Measurements from ENCODE around the gene AKAP10. TPM values are rescaled to one million over a fixed set of nuclear protein-coding genes. Genes with fewer than 3 reads are reported as not detected.

The AKAP10 gene
- total RNA-seq, 1 donor from 2014 or later, result 26.9 TPM

DNA sequence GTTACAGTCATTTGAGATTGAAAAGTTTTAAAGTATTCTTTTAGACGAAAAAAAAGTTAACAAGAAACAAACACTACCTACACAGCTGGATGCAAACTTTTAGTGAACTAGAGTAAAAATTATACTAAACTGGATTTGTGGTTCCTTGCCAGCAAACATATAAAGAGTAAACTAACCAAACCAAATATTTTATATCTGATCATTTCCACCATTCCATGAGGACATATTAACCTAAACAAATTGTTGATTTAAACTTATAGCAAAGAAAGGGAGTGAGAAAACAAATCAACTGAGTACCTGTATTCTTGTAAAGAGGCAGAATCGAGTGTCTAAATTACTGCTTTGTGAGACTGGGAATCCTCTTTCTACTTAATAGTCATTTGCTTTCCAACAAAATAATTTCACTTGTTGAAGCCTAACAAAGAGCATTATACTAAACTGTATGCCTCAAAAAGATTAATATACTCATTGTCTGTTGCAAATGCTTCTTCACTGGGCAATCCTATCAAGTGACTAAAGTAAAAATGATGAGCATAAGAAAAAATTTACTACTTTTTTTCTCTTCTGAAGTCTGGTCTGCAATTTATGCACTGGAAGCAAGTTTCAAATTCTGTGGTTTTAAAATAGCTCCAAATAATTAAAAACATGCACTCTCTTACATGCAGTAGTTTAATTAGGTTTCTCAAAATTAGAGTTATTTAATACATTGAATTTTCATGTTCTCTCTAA lies 37.5 kb downstream of the AKAP10 start:
- Mint-ChIP-seq H3K36me3 (ENCODE audit: low read depth, unreplicated experiment) (peaks cover under 1% of the 10 kb centered on the region), H3K4me3 (ENCODE audit: unreplicated experiment) (no peak overlapping the region), H3K27ac (ENCODE audit: unreplicated experiment) (no peak overlapping the region), H3K27me3 (ENCODE audit: unreplicated experiment) (no peaks in the 10 kb centered on the region), H3K4me1 (ENCODE audit: unreplicated experiment) (no peaks in the 10 kb centered on the region), H3K9me3 (ENCODE audit: unreplicated experiment) (no peaks in the 10 kb centered on the region)
- TF ChIP-seq, protein P1, sequence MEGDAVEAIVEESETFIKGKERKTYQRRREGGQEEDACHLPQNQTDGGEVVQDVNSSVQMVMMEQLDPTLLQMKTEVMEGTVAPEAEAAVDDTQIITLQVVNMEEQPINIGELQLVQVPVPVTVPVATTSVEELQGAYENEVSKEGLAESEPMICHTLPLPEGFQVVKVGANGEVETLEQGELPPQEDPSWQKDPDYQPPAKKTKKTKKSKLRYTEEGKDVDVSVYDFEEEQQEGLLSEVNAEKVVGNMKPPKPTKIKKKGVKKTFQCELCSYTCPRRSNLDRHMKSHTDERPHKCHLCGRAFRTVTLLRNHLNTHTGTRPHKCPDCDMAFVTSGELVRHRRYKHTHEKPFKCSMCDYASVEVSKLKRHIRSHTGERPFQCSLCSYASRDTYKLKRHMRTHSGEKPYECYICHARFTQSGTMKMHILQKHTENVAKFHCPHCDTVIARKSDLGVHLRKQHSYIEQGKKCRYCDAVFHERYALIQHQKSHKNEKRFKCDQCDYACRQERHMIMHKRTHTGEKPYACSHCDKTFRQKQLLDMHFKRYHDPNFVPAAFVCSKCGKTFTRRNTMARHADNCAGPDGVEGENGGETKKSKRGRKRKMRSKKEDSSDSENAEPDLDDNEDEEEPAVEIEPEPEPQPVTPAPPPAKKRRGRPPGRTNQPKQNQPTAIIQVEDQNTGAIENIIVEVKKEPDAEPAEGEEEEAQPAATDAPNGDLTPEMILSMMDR (IDR thresholded peaks at IDR 0.05; ENCODE audit: unreplicated experiment), result no peak
- no peak for DNase-seq (ENCODE audit: low spot score)

DNA sequence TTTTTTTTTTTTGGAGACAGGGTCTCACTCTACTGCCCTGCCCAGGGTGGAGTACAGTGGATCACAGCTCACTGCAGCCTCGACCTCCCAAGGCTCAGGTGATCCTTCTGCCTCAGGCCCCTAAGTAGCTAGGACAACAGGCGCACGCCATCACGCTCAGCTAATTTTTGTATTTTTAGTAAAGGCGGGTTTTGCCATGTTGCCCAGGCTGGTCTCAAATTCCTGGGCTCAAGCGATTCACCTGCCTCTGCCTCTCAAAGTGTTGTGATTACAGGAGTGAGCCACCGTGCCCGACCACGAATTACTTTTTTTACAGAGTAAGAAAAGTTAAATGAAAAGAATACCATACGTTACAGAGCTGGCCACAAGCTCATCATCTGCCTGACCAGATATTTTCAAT lies 38.9 kb downstream of the AKAP10 start:
- no peaks in the 10 kb centered on the region for H3K36me3 Mint-ChIP-seq (ENCODE audit: low read depth, unreplicated experiment)
- H3K27ac Mint-ChIP-seq (ENCODE audit: unreplicated experiment), result no peak overlapping the region
- no peak for DNase-seq (ENCODE audit: low spot score)
- no peaks in the 10 kb centered on the region for H3K4me1 Mint-ChIP-seq (ENCODE audit: unreplicated experiment)
- H3K9me3 Mint-ChIP-seq (ENCODE audit: unreplicated experiment), result no peaks in the 10 kb centered on the region
- H3K4me3 Mint-ChIP-seq (ENCODE audit: unreplicated experiment), result no peak overlapping the region
- H3K27me3 Mint-ChIP-seq (ENCODE audit: unreplicated experiment), result no peaks in the 10 kb centered on the region
- TF ChIP-seq, protein P1 (IDR thresholded peaks at IDR 0.05; ENCODE audit: unreplicated experiment), result no peak

DNA sequence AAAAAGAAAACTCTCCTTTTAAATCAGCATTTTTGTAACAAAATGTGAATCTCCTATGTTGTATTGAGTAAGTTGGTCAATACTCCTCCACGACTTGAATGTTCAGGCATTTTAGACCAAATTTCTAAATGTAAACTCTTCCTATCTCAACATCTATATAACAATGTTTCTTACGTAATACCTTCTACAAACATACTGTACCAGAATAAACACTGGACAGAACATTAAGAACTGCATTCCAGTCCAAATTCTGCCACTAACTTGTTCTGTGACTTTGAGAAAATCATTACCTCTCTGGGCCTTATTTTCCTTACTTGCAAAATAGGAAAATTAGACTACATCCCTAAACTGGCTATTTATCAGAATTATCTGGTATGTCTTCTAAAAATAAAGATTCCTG lies 40.1 kb downstream of the AKAP10 start:
- Mint-ChIP-seq H3K27ac (ENCODE audit: unreplicated experiment) (no peak overlapping the region), H3K36me3 (ENCODE audit: low read depth, unreplicated experiment) (no peaks in the 10 kb centered on the region), H3K9me3 (ENCODE audit: unreplicated experiment) (no peaks in the 10 kb centered on the region), H3K4me3 (ENCODE audit: unreplicated experiment) (no peak overlapping the region), H3K4me1 (ENCODE audit: unreplicated experiment) (no peaks in the 10 kb centered on the region), H3K27me3 (ENCODE audit: unreplicated experiment) (no peaks in the 10 kb centered on the region)
- TF ChIP-seq, protein P1 (IDR thresholded peaks at IDR 0.05; ENCODE audit: unreplicated experiment), result no peak
- DNase-seq (ENCODE audit: low spot score), result no peak

DNA sequence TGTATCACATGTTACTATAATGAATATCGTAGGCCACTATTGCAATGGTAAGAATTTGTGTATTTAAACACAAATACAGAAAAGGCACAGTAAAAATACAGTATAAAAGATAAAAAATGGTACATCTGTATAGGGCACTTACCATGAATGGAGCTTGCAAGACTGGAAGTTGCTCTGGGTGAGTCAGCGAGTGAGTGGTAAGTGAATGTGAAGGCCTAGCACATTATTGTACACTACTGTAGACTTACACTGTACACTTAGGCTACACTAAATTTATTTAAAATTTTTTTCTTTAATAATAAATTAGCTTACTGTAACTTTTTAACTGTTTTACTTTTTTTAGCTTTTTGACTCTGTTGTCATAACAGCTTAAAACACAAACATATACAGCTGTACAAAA lies 42.5 kb downstream of the AKAP10 start:
- Mint-ChIP-seq H3K27me3 (ENCODE audit: unreplicated experiment) (no peaks in the 10 kb centered on the region), H3K9me3 (ENCODE audit: unreplicated experiment) (no peaks in the 10 kb centered on the region), H3K36me3 (ENCODE audit: low read depth, unreplicated experiment) (no peaks in the 10 kb centered on the region), H3K4me1 (ENCODE audit: unreplicated experiment) (no peaks in the 10 kb centered on the region), H3K27ac (ENCODE audit: unreplicated experiment) (no peak overlapping the region), H3K4me3 (ENCODE audit: unreplicated experiment) (no peak overlapping the region)
- DNase-seq (ENCODE audit: low spot score), result no peak
- TF ChIP-seq, protein P1 (IDR thresholded peaks at IDR 0.05; ENCODE audit: unreplicated experiment), result no peak

DNA sequence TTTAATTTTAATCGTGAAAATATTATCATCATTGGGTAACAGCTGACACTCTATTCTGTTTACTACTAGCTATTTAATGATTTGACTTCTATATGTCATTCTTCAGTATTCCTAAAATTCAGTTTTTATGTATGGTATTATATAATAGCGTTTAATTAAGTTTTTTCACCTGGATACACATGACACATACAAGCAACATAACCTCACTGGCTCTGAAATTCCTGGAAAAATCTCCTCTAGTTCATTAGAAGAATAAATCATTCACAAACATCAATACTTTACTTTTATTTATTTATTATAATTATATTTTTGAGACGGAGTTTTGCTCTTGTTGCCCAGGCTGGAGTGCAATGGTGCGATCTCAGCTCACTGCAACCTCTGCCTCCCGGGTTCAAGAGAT lies 44.0 kb downstream of the AKAP10 start:
- Mint-ChIP-seq H3K36me3 (ENCODE audit: low read depth, unreplicated experiment) (peaks cover 7% of the 10 kb centered on the region), H3K4me1 (ENCODE audit: unreplicated experiment) (no peaks in the 10 kb centered on the region), H3K4me3 (ENCODE audit: unreplicated experiment) (no peak overlapping the region), H3K9me3 (ENCODE audit: unreplicated experiment) (no peaks in the 10 kb centered on the region), H3K27me3 (ENCODE audit: unreplicated experiment) (no peaks in the 10 kb centered on the region), H3K27ac (ENCODE audit: unreplicated experiment) (no peak overlapping the region)
- no peak for DNase-seq (ENCODE audit: low spot score)
- TF ChIP-seq, protein P1 (IDR thresholded peaks at IDR 0.05; ENCODE audit: unreplicated experiment), result no peak

All from endothelial cell (in vitro differentiated cells).